ENCODE measurements around the gene PKD1.

PKD1 gene

GRCh38 chr16:2084895-2085625, 50.6 kb downstream of the PKD1 start:
- DNase-seq: peak in 4 of 42 donors; percentile 16 to 38 (median 26)
- intact Hi-C loops (cut with DNase I): no loop called here

GRCh38 chr16:2083876-2084780, 51.6 kb downstream of the PKD1 start:
- no peak for DNase-seq
- intact Hi-C loops (cut with DNase I): no loop called here

GRCh38 chr16:2083409-2083808, 52.3 kb downstream of the PKD1 start:
- no peak for DNase-seq
- intact Hi-C loops (cut with DNase I): no loop called here

- intact Hi-C loops (cut with DNase I): no loop called here
- no peak for DNase-seq
Measured at GRCh38 chr16:2082983-2083364, 52.7 kb downstream of the PKD1 start.

- no peak for DNase-seq
- intact Hi-C loops (cut with DNase I): no loop called here
Measured at GRCh38 chr16:2082171-2082982, 53.3 kb downstream of the PKD1 start.

- DNase-seq: no peak
- intact Hi-C loops (cut with DNase I): no loop called here
Measured at GRCh38 chr16:2081201-2082084, 54.3 kb downstream of the PKD1 start.

GRCh38 chr16:2079991-2080390, 55.7 kb downstream of the PKD1 start:
- intact Hi-C loops (cut with DNase I): no loop called here
- no peak for DNase-seq

GRCh38 chr16:2079311-2079800, 56.3 kb downstream of the PKD1 start:
- intact Hi-C loops (cut with DNase I): no loop called here
- DNase-seq: no peak

- DNase-seq: no peak
- intact Hi-C loops (cut with DNase I): no loop called here
Measured at GRCh38 chr16:2078691-2079090, 57.0 kb downstream of the PKD1 start.

- DNase-seq: no peak
- intact Hi-C loops (cut with DNase I): no loop called here
Measured at GRCh38 chr16:2078096-2078495, 57.6 kb downstream of the PKD1 start.

GRCh38 chr16:2077696-2078095, 58.0 kb downstream of the PKD1 start:
- no peak for DNase-seq

GRCh38 chr16:2077016-2077415, 58.7 kb downstream of the PKD1 start:
- no peak for DNase-seq
- intact Hi-C loops (cut with DNase I): no loop called here

More at GRCh38 chr16:2077696-2078095, 58.0 kb downstream of the PKD1 start:
- intact Hi-C loops (cut with DNase I): no loop called here

- intact Hi-C loops (cut with DNase I): no loop called here
- DNase-seq: no peak
Measured at GRCh38 chr16:2076072-2076865, 59.4 kb downstream of the PKD1 start.

- no peak for DNase-seq
- intact Hi-C loops (cut with DNase I): no loop called here
Measured at GRCh38 chr16:2075631-2076030, 60.1 kb downstream of the PKD1 start.

GRCh38 chr16:2074071-2074470, 61.6 kb downstream of the PKD1 start:
- intact Hi-C loops (cut with DNase I): no loop called here
- DNase-seq: no peak

GRCh38 chr16:2072926-2073325, 62.8 kb downstream of the PKD1 start:
- no peak for DNase-seq
- intact Hi-C loops (cut with DNase I): no loop called here

- DNase-seq: no peak
- intact Hi-C loops (cut with DNase I): no loop called here
Measured at GRCh38 chr16:2071454-2072202, 64.1 kb downstream of the PKD1 start.

Data from head of caudate nucleus (tissue), 42 donors.